ENCODE results near the gene TRIL. TPM values are rescaled to one million over a fixed set of nuclear protein-coding genes. Genes with fewer than 3 reads are reported as not detected.

The TRIL gene
- total RNA-seq, 1 experiment from 2014 or later: 0.47 TPM

DNA sequence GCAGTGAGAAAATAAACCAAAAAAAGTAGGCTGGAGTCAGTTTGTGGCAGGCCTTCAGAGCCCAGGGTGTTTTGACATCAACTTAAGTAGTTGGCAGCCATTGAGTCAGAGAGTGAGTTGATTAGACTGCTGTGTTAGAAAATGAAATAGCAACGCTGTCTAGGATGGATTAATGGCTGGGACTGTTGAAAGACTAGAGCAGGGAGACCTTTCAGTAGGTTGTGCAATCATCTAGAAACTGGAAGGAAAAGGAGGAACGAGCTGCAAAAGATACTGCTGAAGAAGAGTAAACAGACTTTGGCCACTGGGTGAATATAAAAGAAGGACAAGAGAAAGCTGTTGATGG is 28.6 kb upstream of the TRIL start:
- Mint-ChIP-seq H3K36me3 (ENCODE audit: insufficient read depth, unreplicated experiment) (no peaks in the 10 kb centered on the region), H3K4me3 (ENCODE audit: low read depth, unreplicated experiment) (no peak overlapping the region), H3K9me3 (ENCODE audit: low read depth, unreplicated experiment) (no peaks in the 10 kb centered on the region), H3K27ac (ENCODE audit: unreplicated experiment) (no peak overlapping the region), H3K4me1 (ENCODE audit: low read depth, unreplicated experiment) (peaks cover 35% of the 10 kb centered on the region), H3K27me3 (ENCODE audit: unreplicated experiment) (no peaks in the 10 kb centered on the region)
- DNase-seq: no peak
- CTCF ChIA-PET: interaction anchor here (1.6 kb wide), 1 partner anchor 30 kb away, joined by 9 read pairs; no protein-coding TSS in a partner anchor
- no TSS peak for BruUV-seq (replicated peaks)
- intact Hi-C loops (cut with micrococcal nuclease; ENCODE audit: unreplicated experiment): no loop called here
- TF ChIP-seq, protein P1, sequence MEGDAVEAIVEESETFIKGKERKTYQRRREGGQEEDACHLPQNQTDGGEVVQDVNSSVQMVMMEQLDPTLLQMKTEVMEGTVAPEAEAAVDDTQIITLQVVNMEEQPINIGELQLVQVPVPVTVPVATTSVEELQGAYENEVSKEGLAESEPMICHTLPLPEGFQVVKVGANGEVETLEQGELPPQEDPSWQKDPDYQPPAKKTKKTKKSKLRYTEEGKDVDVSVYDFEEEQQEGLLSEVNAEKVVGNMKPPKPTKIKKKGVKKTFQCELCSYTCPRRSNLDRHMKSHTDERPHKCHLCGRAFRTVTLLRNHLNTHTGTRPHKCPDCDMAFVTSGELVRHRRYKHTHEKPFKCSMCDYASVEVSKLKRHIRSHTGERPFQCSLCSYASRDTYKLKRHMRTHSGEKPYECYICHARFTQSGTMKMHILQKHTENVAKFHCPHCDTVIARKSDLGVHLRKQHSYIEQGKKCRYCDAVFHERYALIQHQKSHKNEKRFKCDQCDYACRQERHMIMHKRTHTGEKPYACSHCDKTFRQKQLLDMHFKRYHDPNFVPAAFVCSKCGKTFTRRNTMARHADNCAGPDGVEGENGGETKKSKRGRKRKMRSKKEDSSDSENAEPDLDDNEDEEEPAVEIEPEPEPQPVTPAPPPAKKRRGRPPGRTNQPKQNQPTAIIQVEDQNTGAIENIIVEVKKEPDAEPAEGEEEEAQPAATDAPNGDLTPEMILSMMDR (IDR thresholded peaks at IDR 0.05; ENCODE audit: unreplicated experiment): no peak

DNA sequence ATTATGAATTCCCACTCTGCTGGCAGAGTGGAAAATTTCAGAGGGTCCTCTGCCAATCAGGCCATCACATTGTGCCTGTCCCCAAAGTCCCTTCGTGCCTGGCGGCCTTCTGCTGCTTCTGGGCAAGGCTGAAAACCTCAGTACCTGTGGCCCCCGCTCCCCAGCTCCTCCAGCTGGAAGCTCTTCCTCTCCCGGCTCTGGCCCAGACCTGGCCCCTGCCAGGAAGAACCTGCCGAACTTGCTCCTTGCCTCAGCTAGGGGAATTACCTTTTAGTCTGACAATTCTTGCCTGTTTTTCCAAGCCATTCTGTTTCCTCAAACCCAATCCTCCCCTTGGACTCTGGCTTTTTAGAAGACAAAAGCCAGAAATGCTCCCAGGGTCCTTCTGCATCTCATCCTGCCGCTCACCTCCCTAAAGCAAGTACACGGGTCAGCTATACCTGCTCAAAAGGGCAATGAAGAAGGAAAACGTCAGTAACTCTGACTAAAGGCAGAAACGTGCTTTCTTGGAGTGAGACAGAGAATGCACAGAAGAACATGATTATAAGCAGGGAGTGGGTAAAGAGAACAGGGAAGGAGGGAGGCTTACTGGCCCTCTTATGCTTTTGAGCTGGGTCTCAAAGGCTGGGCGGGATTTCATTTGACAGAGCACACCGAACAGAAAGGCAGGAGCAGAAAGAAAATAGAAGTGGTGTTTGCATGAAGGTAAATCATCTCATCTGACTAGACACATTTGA is 28.1 kb upstream of the TRIL start:
- TF ChIP-seq, protein P1 (IDR thresholded peaks at IDR 0.05; ENCODE audit: unreplicated experiment): no peak
- H3K9me3 Mint-ChIP-seq (ENCODE audit: low read depth, unreplicated experiment): no peaks in the 10 kb centered on the region
- CTCF ChIA-PET: interaction anchor here (1.6 kb wide), 1 partner anchor 29 kb away, joined by 9 read pairs; no protein-coding TSS in a partner anchor
- no peaks in the 10 kb centered on the region for H3K27me3 Mint-ChIP-seq (ENCODE audit: unreplicated experiment)
- H3K36me3 Mint-ChIP-seq (ENCODE audit: insufficient read depth, unreplicated experiment): no peaks in the 10 kb centered on the region
- peak; percentile 59 for DNase-seq
- H3K4me1 Mint-ChIP-seq (ENCODE audit: low read depth, unreplicated experiment): peaks cover 37% of the 10 kb centered on the region
- peak overlapping the region; percentile 7 for H3K27ac Mint-ChIP-seq (ENCODE audit: unreplicated experiment)
- no TSS peak for BruUV-seq (replicated peaks)
- intact Hi-C loops (cut with micrococcal nuclease; ENCODE audit: unreplicated experiment): no loop called here
- H3K4me3 Mint-ChIP-seq (ENCODE audit: low read depth, unreplicated experiment): no peak overlapping the region

DNA sequence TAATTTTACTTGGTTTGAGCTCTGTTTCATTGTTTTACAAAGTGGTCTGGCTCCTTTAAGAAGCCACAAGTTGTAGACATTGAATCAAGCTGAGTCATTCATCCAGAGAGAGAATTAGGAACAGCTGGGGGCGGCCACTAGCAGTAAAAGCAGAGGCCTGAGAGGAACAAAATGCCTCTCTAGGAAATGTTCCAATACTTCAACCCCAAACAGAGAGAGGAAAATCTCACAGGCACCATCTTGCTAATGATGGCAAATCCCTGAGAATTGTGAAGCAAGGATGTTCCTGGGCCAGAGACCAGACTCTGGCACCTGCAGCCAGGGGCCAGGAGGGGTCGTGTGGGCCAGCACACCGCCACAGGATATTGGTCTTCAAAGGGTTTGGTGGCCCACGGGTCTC is 26.5 kb upstream of the TRIL start:
- Mint-ChIP-seq H3K36me3 (ENCODE audit: insufficient read depth, unreplicated experiment) (peaks cover under 1% of the 10 kb centered on the region), H3K27me3 (ENCODE audit: unreplicated experiment) (no peaks in the 10 kb centered on the region), H3K9me3 (ENCODE audit: low read depth, unreplicated experiment) (no peaks in the 10 kb centered on the region), H3K4me3 (ENCODE audit: low read depth, unreplicated experiment) (no peak overlapping the region), H3K27ac (ENCODE audit: unreplicated experiment) (peak overlapping the region; percentile 18), H3K4me1 (ENCODE audit: low read depth, unreplicated experiment) (peaks cover 48% of the 10 kb centered on the region)
- TF ChIP-seq, protein P1 (IDR thresholded peaks at IDR 0.05; ENCODE audit: unreplicated experiment): peak; percentile 30
- intact Hi-C loops (cut with micrococcal nuclease; ENCODE audit: unreplicated experiment): no loop called here
- peak; percentile 55 for DNase-seq
- BruUV-seq (replicated peaks): no TSS peak
- CTCF ChIA-PET: interaction anchor here (1.5 kb wide), 1 partner anchor 28 kb away, joined by 6 read pairs; no protein-coding TSS in a partner anchor

DNA sequence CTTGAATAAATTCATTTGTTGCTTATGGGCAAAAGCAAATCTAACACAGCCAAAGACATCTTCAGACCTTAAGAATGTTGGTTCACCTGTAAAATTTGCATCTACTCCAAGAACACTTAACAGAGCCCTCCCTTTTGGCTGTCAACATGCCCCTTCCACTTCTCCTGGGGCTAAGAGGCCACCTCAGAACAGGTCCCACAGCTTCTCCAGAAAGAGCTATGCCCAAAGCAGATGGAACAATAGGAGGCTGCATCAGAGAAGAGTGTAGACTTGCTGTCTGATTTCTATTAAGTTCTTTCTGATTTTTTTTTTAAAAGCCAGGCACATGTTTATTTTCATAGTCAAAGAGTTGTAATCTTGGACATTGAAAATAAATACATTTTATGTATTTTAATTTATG is 26.1 kb upstream of the TRIL start:
- Mint-ChIP-seq H3K4me3 (ENCODE audit: low read depth, unreplicated experiment) (no peak overlapping the region), H3K36me3 (ENCODE audit: insufficient read depth, unreplicated experiment) (peaks cover 5% of the 10 kb centered on the region), H3K9me3 (ENCODE audit: low read depth, unreplicated experiment) (no peaks in the 10 kb centered on the region), H3K27me3 (ENCODE audit: unreplicated experiment) (no peaks in the 10 kb centered on the region), H3K4me1 (ENCODE audit: low read depth, unreplicated experiment) (peaks cover 48% of the 10 kb centered on the region), H3K27ac (ENCODE audit: unreplicated experiment) (peak overlapping the region; percentile 18)
- intact Hi-C loops (cut with micrococcal nuclease; ENCODE audit: unreplicated experiment): no loop called here
- DNase-seq: no peak
- TF ChIP-seq, protein P1 (IDR thresholded peaks at IDR 0.05; ENCODE audit: unreplicated experiment): no peak
- CTCF ChIA-PET: interaction anchor here (1.5 kb wide), 1 partner anchor 28 kb away, joined by 6 read pairs; no protein-coding TSS in a partner anchor
- BruUV-seq (replicated peaks): no TSS peak
